Measurements from ENCODE around the gene PYDC1.
"Not testable (repeated sequence)": the region's sequence is repeated elsewhere in the genome, so short reads cannot be mapped to it uniquely, and the experiment has no call there.

The PYDC1 gene

GRCh38 chr16:31195861-31196260 lies 21.1 kb downstream of the PYDC1 start:
- DNase-seq: not testable (repeated sequence)

DNA sequence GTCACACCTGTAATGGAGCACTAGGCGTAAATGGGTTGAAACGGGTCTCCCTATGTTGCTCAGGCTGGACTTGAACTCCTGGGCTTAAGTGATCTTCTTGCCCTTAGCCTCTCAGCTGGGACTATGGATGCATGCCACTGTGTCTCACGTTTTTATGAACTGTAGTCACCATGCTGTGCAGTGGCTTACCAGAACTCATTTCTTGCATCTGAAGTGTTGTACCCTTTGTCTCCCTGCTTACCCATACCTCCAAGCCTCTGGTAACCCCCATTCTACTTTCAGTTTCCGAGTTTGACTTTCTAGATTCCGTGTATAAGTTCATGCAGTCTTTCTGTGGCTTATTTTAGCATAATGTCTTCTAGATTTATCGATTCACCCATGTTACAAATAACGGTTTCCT lies 22.0 kb downstream of the PYDC1 start:
- DNase-seq: no peak

- DNase-seq: no peak
Observed at GRCh38 chr16:31193874-31194273, 23.1 kb downstream of the PYDC1 start.

DNA sequence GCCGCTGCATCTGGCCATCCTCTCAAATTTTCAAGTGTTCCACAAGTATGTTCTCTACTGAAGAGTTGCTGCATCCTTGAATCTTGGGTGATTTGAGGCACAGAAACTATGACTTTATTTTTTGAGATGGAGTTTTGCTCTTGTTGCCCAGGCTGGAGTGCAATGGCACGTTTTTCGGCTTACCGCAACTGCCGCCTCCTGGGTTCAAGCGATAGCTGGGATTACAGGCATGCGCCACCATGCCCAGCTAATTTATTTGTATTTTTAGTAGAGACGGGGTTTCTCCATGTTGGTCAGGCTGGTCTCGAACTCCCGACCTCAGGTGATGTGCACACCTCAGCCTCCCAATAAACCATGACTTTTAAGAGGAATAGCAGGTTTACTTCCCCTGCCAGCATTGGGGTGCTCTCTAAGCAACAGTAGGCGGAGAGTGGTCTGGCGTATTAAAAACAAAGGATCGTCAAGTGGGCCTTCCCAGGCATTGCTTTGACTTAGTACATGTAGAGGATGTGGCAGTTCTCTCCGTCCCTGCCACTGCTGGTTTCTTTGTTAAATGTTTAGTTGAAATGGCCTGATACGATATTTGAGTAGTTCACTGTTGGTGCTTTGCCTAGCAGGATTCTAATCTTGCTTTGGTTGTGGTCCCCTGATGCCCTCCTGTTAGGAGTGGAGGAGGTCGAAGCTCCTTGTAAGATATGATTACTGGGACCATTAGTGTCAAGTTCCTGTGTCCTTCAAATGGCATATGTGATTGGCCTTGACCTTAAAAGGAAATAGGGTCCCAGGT lies 23.9 kb downstream of the PYDC1 start:
- DNase-seq: no peak

DNA sequence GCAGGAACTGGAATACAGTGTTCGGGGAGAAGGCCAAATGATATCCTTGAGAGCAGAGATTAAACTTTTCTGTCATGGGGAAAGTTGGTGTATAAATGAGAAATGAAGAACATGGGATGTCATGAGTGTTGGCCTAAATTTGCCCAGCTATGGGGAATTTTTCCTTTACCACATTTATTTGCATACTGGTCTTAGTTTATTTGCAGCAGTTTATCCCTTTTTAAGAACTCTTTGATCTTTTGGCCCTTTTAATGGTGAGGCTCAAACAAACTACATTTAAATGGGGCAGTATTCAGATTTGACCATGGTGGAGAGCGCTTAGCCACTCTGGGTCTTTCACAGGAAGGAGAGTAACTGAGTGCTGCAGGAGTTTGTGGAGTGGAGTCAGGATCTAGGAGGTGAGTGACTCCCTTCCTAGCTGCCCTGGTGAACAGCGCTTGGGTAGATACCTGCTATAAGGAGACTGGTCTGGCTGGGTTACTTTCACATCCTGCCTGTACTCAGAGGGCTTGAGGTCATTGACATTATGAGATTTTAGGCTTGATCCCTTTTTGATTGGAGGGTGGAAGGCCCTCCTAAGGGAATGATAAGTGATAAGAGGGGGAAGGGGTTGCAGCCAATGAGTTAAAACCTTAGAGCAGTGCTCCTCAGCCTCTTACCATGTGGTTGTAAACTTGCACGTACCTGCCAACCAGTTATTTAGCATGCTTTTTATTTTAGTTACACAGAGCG lies 25.1 kb downstream of the PYDC1 start:
- no peak for DNase-seq

- DNase-seq: no peak
Observed at GRCh38 chr16:31190818-31191444, 26.0 kb downstream of the PYDC1 start.

GRCh38 chr16:31190061-31190460 lies 26.9 kb downstream of the PYDC1 start:
- DNase-seq: no peak

GRCh38 chr16:31189412-31189778 lies 27.5 kb downstream of the PYDC1 start:
- DNase-seq: no peak

- no peak for DNase-seq
Observed at GRCh38 chr16:31188450-31189411, 28.2 kb downstream of the PYDC1 start.

DNA sequence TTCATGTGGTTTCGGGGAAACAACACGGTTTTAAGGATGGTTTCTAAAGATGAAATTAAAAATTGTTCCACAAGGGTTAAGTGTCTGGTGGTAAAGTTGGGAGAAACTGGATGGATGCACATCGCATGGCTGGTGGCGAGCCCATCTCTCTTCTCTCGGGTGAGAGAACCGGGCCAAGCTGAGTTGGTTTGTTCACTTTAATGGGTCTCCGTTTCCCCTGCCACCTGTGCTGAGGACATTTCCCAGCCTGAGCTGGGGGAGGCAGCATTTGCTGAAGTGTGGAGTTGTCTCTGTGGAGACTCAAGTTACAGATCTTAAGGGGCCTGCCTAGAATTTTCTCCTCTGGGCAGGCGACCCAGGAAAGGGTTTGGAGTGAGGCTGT lies 29.1 kb downstream of the PYDC1 start:
- DNase-seq: no peak

DNA sequence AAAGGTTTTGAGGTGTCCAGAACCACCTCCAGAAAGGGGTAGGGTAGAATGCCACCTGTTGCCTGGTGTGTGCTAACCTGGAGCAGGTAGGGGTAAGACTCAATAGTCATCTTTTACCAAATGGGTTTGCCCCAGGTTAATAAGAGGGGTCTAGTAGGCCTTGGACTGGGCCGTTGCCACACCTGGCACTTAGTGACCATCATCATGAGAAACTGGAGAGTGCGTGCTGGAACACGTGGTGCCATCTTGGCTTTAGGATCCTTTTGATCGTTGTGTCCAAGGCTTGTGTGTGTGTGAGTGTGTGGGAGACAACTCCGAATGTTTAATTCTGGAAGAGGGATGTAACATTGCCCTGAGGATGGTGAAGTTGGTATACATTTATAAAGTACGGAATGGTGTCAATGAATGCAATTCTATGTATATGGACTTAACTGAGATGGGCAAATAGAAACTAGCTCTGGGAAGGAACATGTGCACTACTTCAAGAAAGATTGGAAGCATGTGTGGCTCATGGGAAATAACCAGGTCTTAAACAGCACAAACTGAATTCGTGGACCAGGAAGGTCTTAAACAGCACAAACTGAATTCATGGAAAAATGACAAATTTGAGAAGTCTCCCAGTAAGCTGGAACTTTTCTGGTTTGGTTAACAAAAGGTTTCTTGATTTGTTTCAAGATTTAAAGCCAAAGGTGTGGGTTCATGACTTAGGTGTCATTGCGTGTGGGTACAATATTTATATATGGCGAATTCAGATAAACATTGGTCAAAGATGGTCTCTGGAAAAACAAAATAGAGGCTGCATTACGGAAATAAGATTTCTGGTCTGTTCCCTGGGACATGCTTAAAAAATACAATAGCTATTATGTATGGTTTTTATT lies 29.8 kb downstream of the PYDC1 start:
- no peak for DNase-seq

- DNase-seq: no peak
Observed at GRCh38 chr16:31186176-31186575, 30.8 kb downstream of the PYDC1 start.

GRCh38 chr16:31185339-31185738 lies 31.6 kb downstream of the PYDC1 start:
- no peak for DNase-seq

GRCh38 chr16:31184888-31185287 lies 32.0 kb downstream of the PYDC1 start:
- DNase-seq: no peak

DNA sequence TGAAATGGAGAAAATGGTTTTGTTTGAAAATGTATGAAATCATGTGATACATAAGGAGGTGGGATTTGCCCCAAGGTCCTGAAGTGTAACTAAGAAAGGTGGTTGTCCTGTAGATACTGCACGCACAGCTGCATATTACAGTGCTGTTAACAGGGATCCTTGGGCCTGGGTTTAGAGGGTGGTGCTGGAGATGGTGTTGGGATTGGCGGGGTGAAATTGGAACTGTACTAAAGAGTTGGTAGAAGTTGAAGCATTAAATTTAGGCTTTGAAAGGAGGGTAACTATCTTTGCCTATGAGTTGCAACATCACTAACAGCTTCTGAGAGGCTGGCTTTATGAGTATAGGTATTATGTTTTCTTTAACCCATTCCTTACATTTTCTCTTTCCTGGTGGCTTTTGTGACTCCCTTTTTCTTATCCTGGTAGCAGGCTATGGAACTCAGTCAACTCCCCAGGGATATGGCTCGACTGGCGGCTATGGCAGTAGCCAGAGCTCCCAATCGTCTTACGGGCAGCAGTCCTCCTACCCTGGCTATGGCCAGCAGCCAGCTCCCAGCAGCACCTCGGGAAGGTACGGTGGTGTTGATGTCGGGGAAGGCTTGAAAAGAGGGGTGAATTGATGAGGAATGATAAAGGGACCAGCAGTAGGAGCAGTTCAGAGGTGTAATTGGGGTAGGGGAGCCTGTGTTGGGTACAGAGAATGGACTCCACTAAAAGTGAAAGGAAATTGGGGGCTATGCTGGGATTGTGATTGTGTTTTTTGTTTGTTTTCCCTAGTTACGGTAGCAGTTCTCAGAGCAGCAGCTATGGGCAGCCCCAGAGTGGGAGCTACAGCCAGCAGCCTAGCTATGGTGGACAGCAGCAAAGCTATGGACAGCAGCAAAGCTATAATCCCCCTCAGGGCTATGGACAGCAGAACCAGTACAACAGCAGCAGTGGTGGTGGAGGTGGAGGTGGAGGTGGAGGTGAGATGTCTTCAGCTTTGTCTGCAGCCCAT lies 33.2 kb downstream of the PYDC1 start:
- DNase-seq: no peak

- no peak for DNase-seq
Observed at GRCh38 chr16:31182391-31182790, 34.5 kb downstream of the PYDC1 start.

GRCh38 chr16:31181102-31181830 lies 35.7 kb downstream of the PYDC1 start:
- DNase-seq: peak; percentile 54

GRCh38 chr16:31179747-31180459 lies 37.0 kb downstream of the PYDC1 start, which contains the start of gene FUS:
Gene FUS, plus strand, starts transcription at chr16:31180139. Its CDS starts 76 bp downstream, at chr16:31180215.
- DNase-seq: peak; percentile 92

DNA sequence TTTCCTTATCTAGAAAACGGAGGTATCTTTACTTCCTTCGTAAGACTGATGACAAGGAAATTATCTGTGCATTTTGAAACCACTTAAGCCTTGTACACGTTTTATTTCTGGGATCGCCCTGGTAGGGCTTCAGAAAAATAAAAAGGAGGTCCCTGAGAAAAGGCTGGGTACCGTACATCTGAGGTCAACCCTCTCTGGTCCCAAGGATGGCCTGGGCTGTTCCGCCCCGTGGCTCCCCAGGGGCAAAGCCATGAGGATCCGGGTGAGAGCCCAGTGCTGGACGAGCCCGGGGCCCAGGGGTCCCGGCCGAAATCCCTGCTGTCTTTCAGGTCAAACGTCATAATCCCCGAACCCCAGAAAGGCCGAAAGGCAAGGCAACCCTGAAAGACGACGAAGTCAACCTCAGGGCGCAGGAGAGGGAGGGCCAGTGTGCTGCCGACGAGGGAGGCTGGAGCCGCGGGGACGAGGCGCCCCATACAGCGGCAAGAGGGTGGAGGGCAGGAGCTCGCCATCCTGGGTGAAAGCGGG lies 37.7 kb downstream of the PYDC1 start:
- no peak for DNase-seq

Measured in activated CD4-positive, alpha-beta T cell treated with anti-CD3 and anti-CD28 coated beads, Interleukin-2, Interleukin-6, amounts not matched to agents 100 ng/mL and 50 ng/mL, durations not matched to agents 16 hours and 8 hours (primary cell).